ENCODE data around the gene CCDC17.

- no peak for TF ChIP-seq CTCF (conservative IDR thresholded peaks at IDR 0.05)
- TF ChIP-seq EZH2 (IDR thresholded peaks at IDR 0.05; ENCODE audit: low read depth): no peak
Measured at GRCh38 chr1:45623972-45624371, at the start of gene CCDC17.
